Measurements from ENCODE around the gene RABGGTA.

DNA sequence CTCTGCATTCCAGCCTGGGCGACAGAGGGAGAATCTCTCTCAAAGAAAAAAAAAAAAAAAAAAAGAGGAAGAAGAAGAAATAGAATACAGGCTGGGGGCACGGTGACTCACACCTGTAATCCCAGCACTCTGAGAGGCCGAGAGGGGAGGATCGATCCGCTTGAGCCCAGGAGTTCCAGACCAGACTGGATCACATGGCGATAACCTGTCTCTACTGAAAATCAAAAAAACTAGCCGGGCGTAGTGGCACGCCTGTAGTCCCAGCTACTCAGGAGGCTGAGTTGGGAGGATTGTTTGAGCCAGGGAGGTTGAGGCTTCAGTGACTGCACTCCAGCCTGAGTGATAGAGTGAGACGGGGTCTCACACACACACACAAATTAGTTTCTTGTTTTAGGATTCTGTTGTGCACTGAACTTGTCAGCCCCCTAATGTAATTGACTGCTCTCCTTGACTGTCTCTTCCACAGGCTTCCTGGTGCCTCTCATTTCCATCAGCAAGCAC, 28.0 kb downstream of the RABGGTA start:
- no peak for TF ChIP-seq ZBTB7A (IDR thresholded peaks at IDR 0.05; ENCODE audit: low read depth)
- no peak for TF ChIP-seq CREB1 (IDR thresholded peaks at IDR 0.05; ENCODE audit: low read depth)
- no peak for TF ChIP-seq FOXM1 (IDR thresholded peaks at IDR 0.05; ENCODE audit: borderline replicate concordance, low read depth)
- TF ChIP-seq TCF12 (IDR thresholded peaks at IDR 0.05; ENCODE audit: low read depth) = no peak
- no peak for TF ChIP-seq EP300 (IDR thresholded peaks at IDR 0.05; ENCODE audit: borderline replicate concordance)
- TF ChIP-seq, protein P1, sequence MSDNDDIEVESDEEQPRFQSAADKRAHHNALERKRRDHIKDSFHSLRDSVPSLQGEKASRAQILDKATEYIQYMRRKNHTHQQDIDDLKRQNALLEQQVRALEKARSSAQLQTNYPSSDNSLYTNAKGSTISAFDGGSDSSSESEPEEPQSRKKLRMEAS (IDR thresholded peaks at IDR 0.05) = no peak
- TF ChIP-seq NFIC (IDR thresholded peaks at IDR 0.05) = no peak
- no peak for TF ChIP-seq CEBPB (IDR thresholded peaks at IDR 0.05)
- TF ChIP-seq YY1 (IDR thresholded peaks at IDR 0.05; ENCODE audit: low read depth) = no peak
- TF ChIP-seq, protein P2, sequence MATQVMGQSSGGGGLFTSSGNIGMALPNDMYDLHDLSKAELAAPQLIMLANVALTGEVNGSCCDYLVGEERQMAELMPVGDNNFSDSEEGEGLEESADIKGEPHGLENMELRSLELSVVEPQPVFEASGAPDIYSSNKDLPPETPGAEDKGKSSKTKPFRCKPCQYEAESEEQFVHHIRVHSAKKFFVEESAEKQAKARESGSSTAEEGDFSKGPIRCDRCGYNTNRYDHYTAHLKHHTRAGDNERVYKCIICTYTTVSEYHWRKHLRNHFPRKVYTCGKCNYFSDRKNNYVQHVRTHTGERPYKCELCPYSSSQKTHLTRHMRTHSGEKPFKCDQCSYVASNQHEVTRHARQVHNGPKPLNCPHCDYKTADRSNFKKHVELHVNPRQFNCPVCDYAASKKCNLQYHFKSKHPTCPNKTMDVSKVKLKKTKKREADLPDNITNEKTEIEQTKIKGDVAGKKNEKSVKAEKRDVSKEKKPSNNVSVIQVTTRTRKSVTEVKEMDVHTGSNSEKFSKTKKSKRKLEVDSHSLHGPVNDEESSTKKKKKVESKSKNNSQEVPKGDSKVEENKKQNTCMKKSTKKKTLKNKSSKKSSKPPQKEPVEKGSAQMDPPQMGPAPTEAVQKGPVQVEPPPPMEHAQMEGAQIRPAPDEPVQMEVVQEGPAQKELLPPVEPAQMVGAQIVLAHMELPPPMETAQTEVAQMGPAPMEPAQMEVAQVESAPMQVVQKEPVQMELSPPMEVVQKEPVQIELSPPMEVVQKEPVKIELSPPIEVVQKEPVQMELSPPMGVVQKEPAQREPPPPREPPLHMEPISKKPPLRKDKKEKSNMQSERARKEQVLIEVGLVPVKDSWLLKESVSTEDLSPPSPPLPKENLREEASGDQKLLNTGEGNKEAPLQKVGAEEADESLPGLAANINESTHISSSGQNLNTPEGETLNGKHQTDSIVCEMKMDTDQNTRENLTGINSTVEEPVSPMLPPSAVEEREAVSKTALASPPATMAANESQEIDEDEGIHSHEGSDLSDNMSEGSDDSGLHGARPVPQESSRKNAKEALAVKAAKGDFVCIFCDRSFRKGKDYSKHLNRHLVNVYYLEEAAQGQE (IDR thresholded peaks at IDR 0.05; ENCODE audit: low read depth) = no peak
- no peak for TF ChIP-seq EGR1 (IDR thresholded peaks at IDR 0.05)
- no peak for TF ChIP-seq TAF1 (IDR thresholded peaks at IDR 0.05; ENCODE audit: low read depth)
- TF ChIP-seq TEAD4 (IDR thresholded peaks at IDR 0.05) = 0 out of 2 replicates have a peak, but pooled peaks have one; percentile 14
- TF ChIP-seq RAD21 (IDR thresholded peaks at IDR 0.05; ENCODE audit: low read depth) = no peak

Data from Ishikawa (cell line).